ENCODE measurements around the gene SLC35F2.
"Not testable (repeated sequence)": the region's sequence is repeated elsewhere in the genome, so short reads cannot be mapped to it uniquely, and the experiment has no call there.

SLC35F2 gene, protein sequence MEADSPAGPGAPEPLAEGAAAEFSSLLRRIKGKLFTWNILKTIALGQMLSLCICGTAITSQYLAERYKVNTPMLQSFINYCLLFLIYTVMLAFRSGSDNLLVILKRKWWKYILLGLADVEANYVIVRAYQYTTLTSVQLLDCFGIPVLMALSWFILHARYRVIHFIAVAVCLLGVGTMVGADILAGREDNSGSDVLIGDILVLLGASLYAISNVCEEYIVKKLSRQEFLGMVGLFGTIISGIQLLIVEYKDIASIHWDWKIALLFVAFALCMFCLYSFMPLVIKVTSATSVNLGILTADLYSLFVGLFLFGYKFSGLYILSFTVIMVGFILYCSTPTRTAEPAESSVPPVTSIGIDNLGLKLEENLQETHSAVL

DNA sequence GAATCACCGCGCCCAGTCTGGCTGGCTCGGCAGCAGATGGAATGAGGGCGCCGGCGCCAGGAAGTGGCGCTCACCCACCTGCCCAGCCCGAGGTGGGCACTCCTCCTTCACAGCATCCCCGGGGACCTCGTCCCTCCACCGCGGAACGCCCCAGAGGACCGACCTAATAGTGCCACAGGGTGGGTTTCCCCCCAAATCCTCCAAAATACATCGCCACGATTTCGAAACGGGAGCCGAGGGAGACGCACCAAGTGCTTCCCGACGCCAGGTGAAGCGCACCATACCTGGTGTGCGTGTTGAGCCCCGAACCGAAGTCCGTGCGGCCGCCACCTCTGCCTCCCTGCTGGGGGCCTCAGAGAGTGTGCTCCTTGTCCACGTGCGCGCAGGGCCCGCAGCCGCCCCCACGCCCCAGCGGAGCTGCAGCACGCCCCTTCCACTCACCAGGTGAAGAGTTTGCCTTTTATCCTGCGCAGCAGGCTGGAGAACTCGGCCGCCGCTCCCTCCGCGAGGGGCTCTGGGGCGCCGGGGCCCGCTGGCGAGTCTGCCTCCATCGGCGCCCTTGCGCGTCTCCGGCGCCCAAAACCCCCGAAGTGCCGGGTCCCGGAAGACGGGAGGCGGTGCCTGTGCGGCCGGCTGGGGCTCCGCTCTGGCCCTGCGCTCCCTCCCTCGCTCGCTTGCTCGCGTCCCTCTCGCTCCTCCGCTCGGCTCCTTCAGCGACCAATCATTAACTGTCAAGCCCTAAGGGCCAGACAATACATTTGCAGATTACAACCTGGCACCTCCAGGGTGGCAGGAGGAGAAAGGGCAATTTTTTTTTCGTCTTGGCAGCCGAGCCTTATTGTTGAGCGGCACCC, at the start of gene SLC35F2:
Gene SLC35F2 (minus strand): TSS at position 571 of the 854 bp plus-strand sequence. CDS start 20 bp downstream, at position 551.
- no peak for DNase-seq (ENCODE audit: low spot score)

- DNase-seq (ENCODE audit: low spot score): no peak
Measured at GRCh38 chr11:107908211-107908610, 49.6 kb upstream of the SLC35F2 start.

DNA sequence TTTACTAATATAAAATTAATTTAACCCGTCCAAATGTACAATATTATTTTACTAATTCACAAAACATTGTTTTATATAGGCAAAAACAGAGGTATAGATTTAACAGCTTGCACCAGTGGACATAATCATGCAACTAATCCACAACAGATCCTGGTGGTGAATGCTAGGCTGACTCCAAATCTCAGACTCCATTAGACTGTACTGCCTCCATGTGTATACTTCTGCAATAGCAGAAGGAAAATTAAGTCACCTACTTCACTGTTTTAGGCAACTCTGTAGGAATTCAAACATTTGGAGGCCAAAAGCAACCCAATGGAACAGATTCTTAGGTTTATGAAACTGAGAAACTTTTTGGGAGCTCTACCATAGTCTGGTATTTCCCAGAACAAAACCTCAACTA, 39.7 kb upstream of the SLC35F2 start:
- no peak for DNase-seq (ENCODE audit: low spot score)

- no peak for DNase-seq (ENCODE audit: low spot score)
Measured at GRCh38 chr11:107882095-107882820, 23.7 kb upstream of the SLC35F2 start.

- DNase-seq (ENCODE audit: low spot score): not testable (repeated sequence)
Measured at GRCh38 chr11:107881471-107881870, 22.9 kb upstream of the SLC35F2 start.

GRCh38 chr11:107876141-107876540, 17.6 kb upstream of the SLC35F2 start:
- DNase-seq (ENCODE audit: low spot score): no peak

- no peak for DNase-seq (ENCODE audit: low spot score)
Measured at GRCh38 chr11:107864591-107864990, 6.0 kb upstream of the SLC35F2 start.

GRCh38 chr11:107860688-107861087, 2.1 kb upstream of the SLC35F2 start:
- no peak for DNase-seq (ENCODE audit: low spot score)

GRCh38 chr11:107860240-107860620, 1.6 kb upstream of the SLC35F2 start:
- DNase-seq (ENCODE audit: low spot score): not testable (repeated sequence)

- DNase-seq (ENCODE audit: low spot score): no peak
Measured at GRCh38 chr11:107859459-107860239, 1.1 kb upstream of the SLC35F2 start.

- DNase-seq (ENCODE audit: low spot score): no peak
Measured at GRCh38 chr11:107857550-107858216, 904 bp downstream of the SLC35F2 start.

DNA sequence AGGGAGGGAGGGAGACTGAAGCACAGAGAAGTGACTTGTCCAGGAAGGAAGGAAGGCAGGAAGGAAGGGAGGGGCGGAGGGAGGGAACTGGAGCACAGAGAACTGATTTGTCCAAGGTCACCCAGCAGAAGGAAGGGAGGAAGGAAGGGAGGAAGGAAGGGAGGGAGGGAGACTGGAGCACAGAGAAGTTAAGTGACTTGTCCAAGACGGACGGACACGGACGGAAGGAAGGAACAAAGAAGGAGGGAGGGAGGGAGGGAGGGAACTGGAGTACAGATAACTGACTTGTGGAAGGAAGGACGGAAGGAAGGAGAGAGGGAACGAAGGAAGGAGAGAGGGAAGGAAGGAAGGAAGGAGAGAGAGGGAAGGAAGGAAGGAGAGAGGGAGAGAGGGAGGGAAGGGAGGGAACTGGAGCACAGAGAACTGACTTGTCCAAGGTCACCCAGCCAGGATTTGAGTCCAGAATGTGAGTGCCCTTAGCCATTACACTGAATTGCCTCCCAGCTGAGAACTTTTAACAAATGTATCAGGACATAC, 1.5 kb downstream of the SLC35F2 start:
- no peak for DNase-seq (ENCODE audit: low spot score)

DNA sequence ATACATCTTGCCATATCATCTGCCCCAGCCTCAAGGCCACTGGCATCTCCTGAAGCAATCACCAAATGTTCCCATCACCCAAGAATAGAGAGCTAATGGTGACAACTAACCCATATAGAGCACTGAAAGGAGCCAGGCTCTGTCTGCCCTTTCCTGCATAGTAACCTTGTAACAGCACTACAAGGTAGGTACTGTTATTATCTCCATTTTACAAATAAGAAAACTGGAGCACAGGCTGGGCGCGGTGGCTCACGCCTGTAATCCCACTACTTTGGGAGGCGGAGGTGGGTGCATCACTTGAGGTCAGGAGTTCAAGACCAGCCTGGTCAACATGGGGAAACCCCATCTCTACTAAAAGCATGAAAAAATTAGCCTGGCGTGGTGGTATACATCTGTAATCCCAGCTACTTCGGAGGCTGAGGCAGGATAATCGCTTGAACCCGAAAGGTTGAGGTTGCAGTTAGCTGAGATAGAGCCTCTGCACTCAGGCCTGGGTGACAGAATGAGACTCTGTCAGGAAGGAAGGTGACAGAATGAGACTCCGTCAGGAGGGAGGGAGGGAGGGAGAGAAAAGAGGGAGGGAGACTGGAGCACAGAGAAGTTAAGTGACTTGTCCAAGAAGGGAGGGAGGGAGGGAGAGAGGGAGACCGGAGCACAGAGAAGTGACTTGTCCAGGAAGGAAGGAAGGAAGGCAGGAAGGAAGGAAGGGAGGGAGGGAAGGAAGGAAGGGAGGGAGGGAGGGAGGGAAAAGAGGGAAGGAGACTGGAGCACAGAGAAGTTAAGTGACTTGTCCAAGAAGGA, 2.2 kb downstream of the SLC35F2 start:
- no peak for DNase-seq (ENCODE audit: low spot score)

DNA sequence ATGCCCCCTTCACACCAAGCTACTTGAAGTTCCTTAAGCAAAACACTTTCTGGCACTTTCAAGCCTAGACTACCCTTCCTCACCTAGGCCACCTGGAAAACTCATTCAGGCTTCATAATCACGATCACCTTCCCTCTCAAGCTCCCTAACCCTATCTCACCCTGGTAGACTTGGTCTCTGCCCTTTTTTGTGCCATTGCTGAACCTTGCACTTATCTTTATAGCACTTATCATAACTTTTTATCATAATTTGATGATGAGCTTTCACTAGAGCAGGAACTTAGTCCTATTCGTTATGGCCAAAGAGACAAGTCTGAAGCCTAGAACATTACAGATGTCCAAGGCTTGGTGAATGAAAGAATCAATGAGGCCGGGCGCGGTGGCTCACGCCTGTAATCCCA, 5.5 kb downstream of the SLC35F2 start:
- DNase-seq (ENCODE audit: low spot score): no peak

DNA sequence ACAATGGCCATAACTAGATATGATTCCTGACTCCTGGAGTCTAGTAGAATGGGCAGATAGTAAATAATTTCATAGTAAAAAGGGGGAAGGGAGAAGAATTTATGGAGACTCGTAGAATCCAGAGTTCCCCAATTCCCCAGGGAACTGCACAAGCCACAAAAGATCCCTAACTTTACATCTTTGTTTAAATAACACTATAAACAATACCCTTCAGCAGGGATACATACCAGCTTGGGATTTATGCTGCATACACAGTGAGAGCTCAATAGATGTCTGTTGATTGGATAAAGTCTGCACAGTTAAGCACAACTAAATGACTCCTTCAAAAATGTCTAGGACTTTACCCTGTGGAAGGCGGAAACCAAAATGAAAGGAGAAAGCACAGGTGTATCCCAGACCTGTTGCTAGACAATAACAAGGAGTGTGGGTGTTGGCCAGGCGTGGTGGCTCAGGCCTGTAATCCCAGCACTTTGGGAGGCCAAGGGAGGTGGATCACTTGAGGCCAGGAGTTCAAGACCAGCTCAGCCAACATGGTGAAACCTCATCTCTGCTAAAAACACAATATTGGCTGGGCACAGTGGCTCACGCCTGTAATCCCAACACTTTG, 6.8 kb downstream of the SLC35F2 start:
- DNase-seq (ENCODE audit: low spot score): no peak

DNA sequence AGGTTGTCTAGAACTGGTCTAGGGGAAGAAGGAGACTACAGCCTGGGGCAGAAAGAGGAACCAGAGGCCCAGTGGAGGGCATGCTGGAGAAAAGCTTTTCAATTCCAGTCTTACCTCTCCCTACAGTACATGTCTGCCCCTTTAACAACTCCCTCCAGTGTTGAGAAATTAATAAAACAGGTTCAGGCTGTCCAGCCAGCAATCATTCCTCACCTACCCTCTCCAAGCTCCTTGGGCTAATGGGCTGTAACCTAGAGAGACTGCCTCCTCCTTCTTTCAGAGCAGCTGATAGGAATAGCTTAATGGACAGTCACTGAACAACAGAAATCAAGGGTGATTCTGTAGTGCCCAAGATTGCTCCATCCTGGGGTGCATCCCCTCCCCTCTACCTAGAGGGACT, 8.8 kb downstream of the SLC35F2 start:
- no peak for DNase-seq (ENCODE audit: low spot score)

DNA sequence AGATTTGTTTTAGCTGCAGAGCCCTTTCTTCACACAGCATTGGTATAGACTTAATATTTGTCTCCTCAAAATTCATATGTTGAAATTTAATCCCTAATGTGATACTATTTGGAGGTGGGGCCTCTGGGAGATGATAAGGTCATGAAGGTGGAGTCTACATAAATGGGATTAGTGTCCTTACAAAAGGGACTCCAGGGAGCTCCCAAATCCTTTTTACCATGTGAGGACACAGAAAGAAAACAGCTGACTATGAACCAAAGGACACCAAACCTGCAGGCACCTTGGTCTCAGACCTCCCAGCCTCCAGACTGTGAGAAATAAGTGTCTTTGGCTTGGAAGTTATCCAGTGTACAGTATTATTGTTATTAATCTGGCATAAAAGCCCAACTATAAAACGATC, 10.2 kb downstream of the SLC35F2 start:
- DNase-seq (ENCODE audit: low spot score): no peak

DNA sequence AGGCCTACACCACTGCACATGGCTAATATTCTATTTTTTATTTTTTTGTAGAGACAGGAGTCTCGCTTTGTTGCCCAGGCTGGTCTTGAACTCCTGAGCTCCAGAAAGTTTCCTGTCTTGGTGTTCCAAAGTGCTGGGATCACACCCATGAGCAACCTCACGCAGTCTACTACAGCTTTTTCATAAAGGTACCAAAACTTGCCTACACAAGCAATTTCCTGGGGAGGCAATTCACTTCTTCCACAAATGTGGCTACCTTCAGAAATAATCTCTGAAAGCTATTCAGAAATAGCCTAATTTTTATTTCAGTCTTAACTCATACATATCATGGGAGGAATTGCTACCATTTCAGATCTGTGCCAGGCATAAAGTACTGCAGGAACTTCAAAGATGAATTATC, 11.4 kb downstream of the SLC35F2 start:
- no peak for DNase-seq (ENCODE audit: low spot score)

- DNase-seq (ENCODE audit: low spot score): no peak
Measured at GRCh38 chr11:107844041-107844440, 14.5 kb downstream of the SLC35F2 start.
